ENCODE results near the gene TNRC6A.

Gene TNRC6A

DNA sequence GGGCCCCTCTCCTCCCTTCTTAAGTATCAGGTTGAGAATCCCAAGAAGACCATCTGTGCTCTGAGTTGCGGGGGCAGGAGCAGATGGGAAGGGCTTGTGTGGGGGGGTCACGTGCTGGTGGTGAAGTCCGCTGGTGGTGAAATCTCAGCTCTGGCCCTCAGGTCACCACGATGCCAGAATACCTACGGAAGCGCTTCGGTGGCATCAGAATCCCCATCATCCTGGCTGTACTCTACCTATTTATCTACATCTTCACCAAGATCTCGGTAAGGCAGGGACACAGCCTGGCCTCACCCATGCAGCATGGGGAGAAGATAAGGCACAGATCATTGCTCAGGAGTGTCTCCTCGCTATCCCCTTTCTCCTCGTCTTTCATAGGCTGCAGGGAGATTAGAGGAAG is 146.0 kb downstream of the TNRC6A start:
- no peaks in the 10 kb centered on the region for H3K9me3 ChIP-seq (ENCODE audit: control insufficient read depth in 5 of 5, low read length in 5 of 5)
- H3K27me3 ChIP-seq (ENCODE audit: control insufficient read depth in 5 of 5, insufficient read depth in 4 of 5, low read length in 5 of 5), result no peaks in the 10 kb centered on the region
- no peaks in the 10 kb centered on the region for H3K36me3 ChIP-seq (ENCODE audit: control insufficient read depth in 5 of 5, insufficient read depth in 5 of 5, low read length in 5 of 5)
- H3K27ac ChIP-seq (ENCODE audit: low read depth, low read length), result no peak overlapping the region
- H3K9ac ChIP-seq (ENCODE audit: low read length in 5 of 5), result no peak overlapping the region
- no peaks in the 10 kb centered on the region for H3K4me1 ChIP-seq (ENCODE audit: control insufficient read depth in 5 of 5, insufficient read depth in 5 of 5, low read length in 5 of 5)
- no peak overlapping the region for H3K4me3 ChIP-seq (ENCODE audit: low read depth in 1 of 5, low read length in 5 of 5)

All from subcutaneous abdominal adipose tissue (tissue), 5 donors.